H1 (cell line): Measurements from ENCODE around the gene PRIMA1.

Source experiments
- BCL11A ChIP-seq, 2 experiments: IDR thresholded peaks; one replicate each; pipeline ENCODE4 v1.6.1; 2011; ENCODE audit warnings: low read depth in 2 of 2, low read length in 2 of 2, mild to moderate bottlenecking in 2 of 2
- CTCF ChIP-seq, 3 experiments: IDR thresholded peaks; 1 replicate in 2 of 3; 2 replicates in 1 of 3; pipeline versions ENCODE4 v1.5.1 to v1.6.1; 2011; ENCODE audit warnings: low read length in 3 of 3, mild to moderate bottlenecking in 3 of 3, inconsistent platforms in 2 of 3, low read depth in 1 of 3, moderate library complexity in 1 of 3; ENCODE audit not compliant: insufficient read depth in 1 of 3; ENCODE audit errors: control extremely low read depth in 1 of 3
- EP300 ChIP-seq, 2 experiments: IDR thresholded peaks; 1 replicate in 1 of 2; 2 replicates in 1 of 2; pipeline ENCODE4 v1.6.1; 2011 to 2012; ENCODE audit warnings: low read depth in 2 of 2, low read length in 2 of 2, mild to moderate bottlenecking in 2 of 2, borderline replicate concordance in 1 of 2, inconsistent platforms in 1 of 2, moderate library complexity in 1 of 2
- GABPA ChIP-seq: IDR thresholded peaks from 2 replicates; pipeline ENCODE4 v1.6.1; 2011; ENCODE audit warnings: mild to moderate bottlenecking, low read length, moderate library complexity, borderline replicate concordance; ENCODE audit not compliant: insufficient read depth
- KDM1A ChIP-seq: fragments of 200-600, 300-600 bp; sonication (generic); IDR thresholded peaks from 2 replicates; pipeline ENCODE4 v1.7.1; 2016; ENCODE audit warnings: mild to moderate bottlenecking, low read length, borderline replicate concordance
- POLR2A ChIP-seq, 2 experiments: IDR thresholded peaks; 1 replicate in 1 of 2; 2 replicates in 1 of 2; pipeline ENCODE4 v1.6.1; 2011; ENCODE audit warnings: low read depth in 2 of 2, low read length in 2 of 2, mild to moderate bottlenecking in 2 of 2; ENCODE audit errors: control extremely low read depth in 1 of 2
- TAF1 ChIP-seq: IDR thresholded peaks from 2 replicates; pipeline ENCODE4 v1.6.1; 2011; ENCODE audit warnings: mild to moderate bottlenecking, low read depth, low read length
- ZNF274 ChIP-seq: IDR thresholded peaks from 2 replicates; pipeline ENCODE4 v1.7.0; 2012; ENCODE audit warnings: low read length, borderline replicate concordance; ENCODE audit errors: extremely low read depth
- TF ChIP-seq, protein P1 (sequence below): IDR thresholded peaks from 2 replicates; pipeline ENCODE4 v1.6.1; 2012; ENCODE audit warnings: inconsistent platforms

GRCh38 chr14:93714605-93715004, 73.7 kb downstream of the PRIMA1 start:
- TF ChIP-seq KDM1A (no peak), EP300 (IDR thresholded peaks at IDR 0.05; ENCODE audit: borderline replicate concordance in 1 of 2, low read depth in 2 of 2, low read length in 2 of 2) (no peak), GABPA (no peak), ZNF274 (no peak), BCL11A (IDR thresholded peaks at IDR 0.05; ENCODE audit: low read depth in 2 of 2, low read length in 2 of 2) (no peak), CTCF (IDR thresholded peaks at IDR 0.05; ENCODE audit: control extremely low read depth in 1 of 3, insufficient read depth in 1 of 3, low read depth in 1 of 3, low read length in 3 of 3) (no peak), TAF1 (no peak), POLR2A (IDR thresholded peaks at IDR 0.05; ENCODE audit: control extremely low read depth in 1 of 2, low read depth in 2 of 2, low read length in 2 of 2) (no peak)
- TF ChIP-seq, protein P1, sequence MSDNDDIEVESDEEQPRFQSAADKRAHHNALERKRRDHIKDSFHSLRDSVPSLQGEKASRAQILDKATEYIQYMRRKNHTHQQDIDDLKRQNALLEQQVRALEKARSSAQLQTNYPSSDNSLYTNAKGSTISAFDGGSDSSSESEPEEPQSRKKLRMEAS = no peak
